ENCODE measurements around the gene MET. TPM values are rescaled to one million over a fixed set of nuclear protein-coding genes. Genes with fewer than 3 reads are reported as not detected.

Gene MET
- total RNA-seq, 1 experiment from 2014 or later = 200 TPM

DNA sequence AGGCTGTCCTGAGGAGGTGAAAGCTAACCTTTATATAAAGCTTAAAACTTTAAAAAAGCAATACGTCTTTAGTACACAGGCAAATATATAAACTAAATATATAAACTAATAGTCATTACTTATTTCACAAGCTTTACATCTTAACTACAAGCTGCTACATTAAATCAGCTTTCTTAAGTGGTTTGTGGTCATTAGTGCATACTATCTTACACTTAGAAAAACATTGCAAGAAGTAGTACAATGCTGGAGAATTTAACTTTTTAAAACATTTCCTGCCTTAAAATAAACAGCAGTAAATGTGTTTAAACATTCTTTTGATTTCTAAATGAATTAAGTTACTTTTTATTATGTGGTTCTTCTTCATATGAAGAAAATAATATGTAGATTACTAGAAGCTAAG lies 36.3 kb downstream of the MET start:
- intact Hi-C loops (cut with micrococcal nuclease) = loop anchor here (5.0 kb wide), 1 partner anchor 69 kb away; no protein-coding TSS in a partner anchor
- TF ChIP-seq CEBPB (IDR thresholded peaks at IDR 0.05; ENCODE audit: low read depth) = no peak
- TF ChIP-seq SP1 (IDR thresholded peaks at IDR 0.05; ENCODE audit: low read depth) = no peak
- no peak for TF ChIP-seq YY1 (IDR thresholded peaks at IDR 0.05; ENCODE audit: extremely low read depth, insufficient replicate concordance, low read depth, low read length)
- peak overlapping the region; percentile 77 for H3K4me2 ChIP-seq (ENCODE audit: low read length)

GRCh38 chr7:116708861-116709260 lies 36.9 kb downstream of the MET start:
- ChIA-PET RAD21 (ENCODE audit: low non-redundant PET in 1 of 2, low total read pairs in 2 of 2, uncharacterized antibody in 2 of 2, unreplicated experiment in 2 of 2) (no interaction called here), CTCF (no interaction called here), POLR2A (interaction anchor here (1.0 kb wide), 1 partner anchor 17 kb away, joined by 3 read pairs; no protein-coding TSS in a partner anchor)
- Histone ChIP-seq H2AFZ (ENCODE audit: low read depth, low read length, poor library complexity, severe bottlenecking) (no peak overlapping the region), H3K27ac (ENCODE audit: low read depth, low read length) (peak overlapping the region; percentile 91; the same call in 1 of the 2 replicates), H3K36me3 (ENCODE audit: control insufficient read depth in 1 of 2, insufficient read depth in 2 of 2, low read length in 2 of 2) (peaks cover 0 to 28% of the 10 kb centered on the region in 2 experiments; a peak in 2 of 4 replicates), H3K27me3 (ENCODE audit: insufficient read depth, low read length) (no peaks in the 10 kb centered on the region), H3K4me2 (ENCODE audit: low read length) (peak overlapping the region; percentile 10), H3K9me3 (ENCODE audit: control insufficient read depth in 1 of 2, insufficient read depth in 1 of 2, low read depth in 1 of 2, low read length in 2 of 2) (no peaks in the 10 kb centered on the region), H4K20me1 (ENCODE audit: insufficient read depth) (no peaks in the 10 kb centered on the region), H3K9me2 (ENCODE audit: insufficient read depth) (no peaks in the 10 kb centered on the region), H3K79me2 (ENCODE audit: insufficient read depth, low read length) (peaks cover 100% of the 10 kb centered on the region), H3K9ac (ENCODE audit: low read length) (peak overlapping the region; percentile 10; the same call in 1 of the 2 replicates), H3K4me3 (replicated peaks in 1 of 2; ENCODE audit: low read depth in 1 of 2, low read length in 2 of 2) (no peak overlapping the region), H3K4me1 (ENCODE audit: control insufficient read depth in 1 of 2, insufficient read depth in 2 of 2, low read length in 2 of 2) (peaks cover 92 to 98% of the 10 kb centered on the region in 2 experiments)
- intact Hi-C loops (cut with micrococcal nuclease) = loop anchor here (5.0 kb wide), 1 partner anchor 68 kb away; no protein-coding TSS in a partner anchor
- no TSS peak for BruUV-seq (replicated peaks)
- DNase-seq (ENCODE audit: low read depth, low spot score) (no peak), ATAC-seq (no peak)
- no peak for TF ChIP-seq EZH2 (IDR thresholded peaks at IDR 0.05)
- 0 out of 2 replicates have a peak, but pooled peaks have one; percentile 20 for TF ChIP-seq POLR2AphosphoS5 (IDR thresholded peaks at IDR 0.05; ENCODE audit: low read depth, low read length)

More for the DNA sequence above, 36.3 kb downstream of the MET start:
- no peak for DNase-seq (ENCODE audit: low read depth, low spot score)
- H3K9me2 ChIP-seq (ENCODE audit: insufficient read depth) = no peaks in the 10 kb centered on the region
- POLR2A ChIA-PET = interaction anchor here (1.0 kb wide), 1 partner anchor 17 kb away, joined by 3 read pairs; no protein-coding TSS in a partner anchor
- peak overlapping the region; percentile 64; the same call in 1 of the 2 replicates for H3K9ac ChIP-seq (ENCODE audit: low read length)
- CTCF ChIA-PET = no interaction called here
- H3K27ac ChIP-seq (ENCODE audit: low read depth, low read length) = peak overlapping the region; percentile 91; the same call in 1 of the 2 replicates
- no peak overlapping the region for H2AFZ ChIP-seq (ENCODE audit: low read depth, low read length, poor library complexity, severe bottlenecking)
- no peaks in the 10 kb centered on the region for H3K9me3 ChIP-seq (ENCODE audit: control insufficient read depth in 1 of 2, insufficient read depth in 1 of 2, low read depth in 1 of 2, low read length in 2 of 2)
- H3K36me3 ChIP-seq (ENCODE audit: control insufficient read depth in 1 of 2, insufficient read depth in 2 of 2, low read length in 2 of 2) = peaks cover 0 to 29% of the 10 kb centered on the region in 2 experiments; a peak in 2 of 4 replicates
- no peak overlapping the region for H3K4me3 ChIP-seq (replicated peaks in 1 of 2; ENCODE audit: low read depth in 1 of 2, low read length in 2 of 2)
- peaks cover 100% of the 10 kb centered on the region for H3K79me2 ChIP-seq (ENCODE audit: insufficient read depth, low read length)
- H3K27me3 ChIP-seq (ENCODE audit: insufficient read depth, low read length) = no peaks in the 10 kb centered on the region
- RAD21 ChIA-PET (ENCODE audit: low non-redundant PET in 1 of 2, low total read pairs in 2 of 2, uncharacterized antibody in 2 of 2, unreplicated experiment in 2 of 2) = no interaction called here
- no peak for ATAC-seq
- peaks cover 92 to 98% of the 10 kb centered on the region in 2 experiments for H3K4me1 ChIP-seq (ENCODE audit: control insufficient read depth in 1 of 2, insufficient read depth in 2 of 2, low read length in 2 of 2)
- BruUV-seq (replicated peaks) = no TSS peak
- H4K20me1 ChIP-seq (ENCODE audit: insufficient read depth) = no peaks in the 10 kb centered on the region

Measured in HCT116 (cell line).